Lung (tissue), 12 donors: Measurements from ENCODE around the gene ARID5B. TPM values are rescaled to one million over a fixed set of nuclear protein-coding genes. Genes with fewer than 3 reads are reported as not detected.

Source experiments
- ATAC-seq: fragments of 200-7000 bp; cut with Tn5 transposase; one replicate; pipeline ENCODE4 v1.9.1; 2020; ENCODE audit warnings: moderate number of reproducible peaks; ENCODE audit not compliant: insufficient read depth, low FRiP score
- DNase-seq, 3 donors: peaks; one replicate each; pipeline ENCODE4 v3.0.0-alpha.2; 2013 to 2017
- H3K27ac ChIP-seq, 2 donors: one replicate each; pipeline ENCODE4 v1.5.1; 2013; ENCODE audit warnings: mild to moderate bottlenecking in 2 of 2, moderate library complexity in 2 of 2, control low read depth in 1 of 2, inconsistent platforms in 1 of 2, low read depth in 1 of 2, low read length in 1 of 2
- H3K27me3 ChIP-seq, 3 donors: one replicate each; pipeline ENCODE4 v1.5.1; 2013; ENCODE audit warnings: low read length in 2 of 3; ENCODE audit not compliant: control insufficient read depth in 3 of 3, insufficient read depth in 3 of 3
- H3K36me3 ChIP-seq, 4 donors: one replicate each; pipeline ENCODE4 v1.5.1; 2013; ENCODE audit warnings: low read length in 4 of 4, mild to moderate bottlenecking in 1 of 4, moderate library complexity in 1 of 4; ENCODE audit not compliant: control insufficient read depth in 4 of 4, insufficient read depth in 4 of 4
- H3K4me1 ChIP-seq, 5 donors: one replicate each; pipeline ENCODE4 v1.5.1; 2013; ENCODE audit warnings: low read length in 5 of 5, mild to moderate bottlenecking in 2 of 5, moderate library complexity in 1 of 5; ENCODE audit not compliant: control insufficient read depth in 5 of 5, insufficient read depth in 5 of 5
- H3K4me3 ChIP-seq: one replicate; pipeline ENCODE4 v1.5.1; 2013; ENCODE audit warnings: mild to moderate bottlenecking, control low read depth, moderate library complexity
- H3K9ac ChIP-seq, 2 donors: one replicate each; pipeline ENCODE4 v1.5.1; 2013; ENCODE audit warnings: low read length in 2 of 2, control low read depth in 1 of 2; ENCODE audit not compliant: insufficient read depth in 1 of 2
- H3K9me3 ChIP-seq, 4 donors: one replicate each; pipeline ENCODE4 v1.5.1; 2013; ENCODE audit warnings: low read length in 3 of 4, mild to moderate bottlenecking in 1 of 4, moderate library complexity in 1 of 4; ENCODE audit not compliant: control insufficient read depth in 4 of 4, insufficient read depth in 3 of 4
- WGBS, 2 donors: extraction: QIAGEN DNeasy Blood & Tissue Kit; methylation state at CpG; one replicate each; pipeline ENCODE4 v1.1.7; 2013; 5-methylcytosine and 5-hydroxymethylcytosine counted together
- polyA plus RNA-seq, 2 donors: library from polyadenylated mRNA; stranded (reverse); fragments of 200-250 nt; gene quantifications; one replicate each; pipeline ENCODE4 v1.2.1, GENCODE V29; 2013
- total RNA-seq, 2 donors: library from RNA; depleted of rRNA in 1 of 2; stranded (reverse); fragments of >200 nt in 1 of 2; gene quantifications; one replicate each; pipeline ENCODE4 v1.2.1, GENCODE V29; 2014 to 2021
- TF ChIP-seq, protein P1 (sequence below): IDR thresholded peaks from 2 replicates; pipeline ENCODE4 v1.5.1; 2012; ENCODE audit warnings: mild to moderate bottlenecking; ENCODE audit errors: control extremely low read depth, extremely low read depth
- donor health status: control.
- donor health status: control.
- donor health status: Bipolar disorder and iron deficiency.
- donor health status: healthy.
- donor health status: DM: yes; HTN: yes; CAD: no.

ARID5B gene
- total and polyA plus RNA-seq, 4 donors, result 7.8 to 95.3 (median 22.0) TPM

GRCh38 chr10:61985715-61986114 is 84.2 kb downstream of the ARID5B start:
- Histone ChIP-seq H3K4me1 (peaks cover 0 to 9% (median 7%) of the 10 kb centered on the region in 5 donors), H3K27ac (no peak overlapping the region), H3K9me3 (peaks cover 0 to 1% (median 0%) of the 10 kb centered on the region in 4 donors), H3K9ac (no peak overlapping the region), H3K4me3 (no peak overlapping the region), H3K27me3 (no peaks in the 10 kb centered on the region), H3K36me3 (no peaks in the 10 kb centered on the region)
- WGBS, 2 donors, result 84 to 95% methylated on average over 5 of the region's 5 CpGs
- TF ChIP-seq, protein P1, sequence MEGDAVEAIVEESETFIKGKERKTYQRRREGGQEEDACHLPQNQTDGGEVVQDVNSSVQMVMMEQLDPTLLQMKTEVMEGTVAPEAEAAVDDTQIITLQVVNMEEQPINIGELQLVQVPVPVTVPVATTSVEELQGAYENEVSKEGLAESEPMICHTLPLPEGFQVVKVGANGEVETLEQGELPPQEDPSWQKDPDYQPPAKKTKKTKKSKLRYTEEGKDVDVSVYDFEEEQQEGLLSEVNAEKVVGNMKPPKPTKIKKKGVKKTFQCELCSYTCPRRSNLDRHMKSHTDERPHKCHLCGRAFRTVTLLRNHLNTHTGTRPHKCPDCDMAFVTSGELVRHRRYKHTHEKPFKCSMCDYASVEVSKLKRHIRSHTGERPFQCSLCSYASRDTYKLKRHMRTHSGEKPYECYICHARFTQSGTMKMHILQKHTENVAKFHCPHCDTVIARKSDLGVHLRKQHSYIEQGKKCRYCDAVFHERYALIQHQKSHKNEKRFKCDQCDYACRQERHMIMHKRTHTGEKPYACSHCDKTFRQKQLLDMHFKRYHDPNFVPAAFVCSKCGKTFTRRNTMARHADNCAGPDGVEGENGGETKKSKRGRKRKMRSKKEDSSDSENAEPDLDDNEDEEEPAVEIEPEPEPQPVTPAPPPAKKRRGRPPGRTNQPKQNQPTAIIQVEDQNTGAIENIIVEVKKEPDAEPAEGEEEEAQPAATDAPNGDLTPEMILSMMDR, result no peak
- DNase-seq (no peak), ATAC-seq (no peak)

DNA sequence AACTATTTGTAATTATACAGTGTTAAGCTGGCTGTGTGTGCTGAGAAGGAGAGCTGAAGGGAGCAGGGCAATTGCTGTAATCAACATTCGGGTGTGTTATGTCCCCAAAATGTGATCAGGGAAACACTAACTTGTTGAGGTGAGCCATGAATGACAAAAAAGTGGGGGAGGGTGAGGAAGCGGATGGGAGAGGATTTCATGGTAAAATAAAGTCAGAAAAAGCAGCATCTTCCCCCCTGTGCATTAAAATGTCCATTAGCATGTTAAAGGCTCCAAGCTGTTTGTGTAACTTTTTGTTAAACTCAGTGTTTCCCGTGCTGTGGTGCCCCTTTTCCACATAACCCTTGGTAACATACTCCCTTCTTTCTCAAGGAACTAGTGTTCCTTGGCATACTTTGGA is 84.9 kb downstream of the ARID5B start:
- Histone ChIP-seq H3K4me1 (peaks cover 0 to 9% (median 7%) of the 10 kb centered on the region in 5 donors), H3K27me3 (no peaks in the 10 kb centered on the region), H3K27ac (no peak overlapping the region), H3K4me3 (no peak overlapping the region), H3K9ac (no peak overlapping the region), H3K9me3 (peaks cover 0 to 1% (median 0%) of the 10 kb centered on the region in 4 donors), H3K36me3 (no peaks in the 10 kb centered on the region)
- WGBS, 2 donors, result 91% methylated on average over 3 of the region's 3 CpGs
- no peak for DNase-seq
- no peak for ATAC-seq
- TF ChIP-seq, protein P1, result no peak

DNA sequence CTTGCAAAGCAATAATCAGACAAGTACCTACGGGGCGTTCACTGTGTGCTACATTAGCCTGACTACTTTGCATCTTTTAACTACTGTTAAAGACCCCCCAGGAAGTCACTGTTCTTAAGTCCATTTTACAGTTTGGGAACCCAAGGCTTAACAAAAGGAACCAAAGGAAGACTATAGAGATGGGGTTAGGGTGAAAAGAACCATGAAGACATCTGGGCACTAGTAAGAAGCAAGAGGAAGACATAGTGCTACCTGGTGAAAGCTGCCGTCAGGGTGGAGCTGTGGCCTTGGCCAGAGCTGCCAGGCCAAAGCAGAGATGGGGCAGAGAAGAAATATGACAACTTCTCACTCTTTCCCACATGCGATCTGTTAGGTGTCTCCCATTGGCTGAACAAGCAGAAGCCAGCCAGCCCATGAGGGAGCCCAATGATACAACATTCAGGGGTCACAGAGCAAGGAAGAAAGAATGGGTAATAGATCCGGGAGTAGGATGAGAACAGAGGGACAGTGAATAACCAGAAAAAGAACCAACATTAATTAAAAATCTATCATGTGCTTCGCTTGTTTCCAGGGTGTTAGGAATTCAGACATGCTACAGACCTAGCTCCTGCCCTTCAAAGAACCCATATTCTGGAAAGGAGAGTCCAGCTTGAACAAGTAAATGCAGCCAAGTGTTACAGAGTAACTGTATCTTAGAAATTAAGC is 85.4 kb downstream of the ARID5B start:
- 92 to 94% methylated on average over 6 of the region's 6 CpGs for WGBS, 2 donors
- DNase-seq (no peak), ATAC-seq (no peak)
- no peak overlapping the region for H3K4me3 ChIP-seq
- H3K27ac ChIP-seq, result no peak overlapping the region
- H3K9me3 ChIP-seq, result peaks cover 0 to 1% (median 0%) of the 10 kb centered on the region in 4 donors
- H3K9ac ChIP-seq, result no peak overlapping the region
- no peaks in the 10 kb centered on the region for H3K27me3 ChIP-seq
- TF ChIP-seq, protein P1, result no peak
- no peaks in the 10 kb centered on the region for H3K36me3 ChIP-seq
- H3K4me1 ChIP-seq, result peaks cover 0 to 8% (median 7%) of the 10 kb centered on the region in 5 donors
